Astrocyte (in vitro differentiated cells and primary cell): ENCODE data around the gene SNX11.

Experiments used
- EZH2 ChIP-seq: IDR thresholded peaks from 2 replicates; pipeline ENCODE4 v1.6.1; 2012; ENCODE audit warnings: mild to moderate bottlenecking, low read length, inconsistent platforms; ENCODE audit not compliant: insufficient read depth
- TF ChIP-seq, protein P1 (sequence below): IDR thresholded peaks from 2 replicates; pipeline ENCODE4 v1.5.1; 2011; ENCODE audit warnings: low read depth, mild to moderate bottlenecking, inconsistent platforms, low read length, moderate library complexity; ENCODE audit not compliant: insufficient read depth

DNA sequence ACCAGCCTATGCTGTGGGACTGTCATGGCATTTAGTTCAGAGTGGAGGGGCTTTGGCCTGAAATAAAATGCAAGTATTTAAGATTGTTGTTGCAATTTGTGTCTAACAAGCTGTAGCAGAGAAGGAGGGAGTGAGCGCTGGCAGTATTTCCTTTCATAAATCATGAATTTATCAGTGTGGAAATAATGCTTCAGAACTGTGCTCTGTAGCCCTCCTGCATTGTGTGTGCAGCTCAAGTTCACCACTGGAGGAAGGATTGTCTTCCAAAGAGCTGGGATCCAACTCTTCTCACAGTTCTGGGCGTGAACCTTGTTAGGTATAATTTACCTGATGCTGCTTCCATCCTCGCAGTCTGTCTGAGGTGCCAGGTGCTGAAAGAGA lies 15.1 kb downstream of the SNX11 start:
- TF ChIP-seq, protein P1, sequence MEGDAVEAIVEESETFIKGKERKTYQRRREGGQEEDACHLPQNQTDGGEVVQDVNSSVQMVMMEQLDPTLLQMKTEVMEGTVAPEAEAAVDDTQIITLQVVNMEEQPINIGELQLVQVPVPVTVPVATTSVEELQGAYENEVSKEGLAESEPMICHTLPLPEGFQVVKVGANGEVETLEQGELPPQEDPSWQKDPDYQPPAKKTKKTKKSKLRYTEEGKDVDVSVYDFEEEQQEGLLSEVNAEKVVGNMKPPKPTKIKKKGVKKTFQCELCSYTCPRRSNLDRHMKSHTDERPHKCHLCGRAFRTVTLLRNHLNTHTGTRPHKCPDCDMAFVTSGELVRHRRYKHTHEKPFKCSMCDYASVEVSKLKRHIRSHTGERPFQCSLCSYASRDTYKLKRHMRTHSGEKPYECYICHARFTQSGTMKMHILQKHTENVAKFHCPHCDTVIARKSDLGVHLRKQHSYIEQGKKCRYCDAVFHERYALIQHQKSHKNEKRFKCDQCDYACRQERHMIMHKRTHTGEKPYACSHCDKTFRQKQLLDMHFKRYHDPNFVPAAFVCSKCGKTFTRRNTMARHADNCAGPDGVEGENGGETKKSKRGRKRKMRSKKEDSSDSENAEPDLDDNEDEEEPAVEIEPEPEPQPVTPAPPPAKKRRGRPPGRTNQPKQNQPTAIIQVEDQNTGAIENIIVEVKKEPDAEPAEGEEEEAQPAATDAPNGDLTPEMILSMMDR, result no peak
- TF ChIP-seq EZH2, result no peak
